Psoas muscle (tissue), 8 donors: Measurements from ENCODE around the gene RAB8A. TPM values are rescaled to one million over a fixed set of nuclear protein-coding genes. Genes with fewer than 3 reads are reported as not detected.
A peak's percentile ranks its signal among the peaks of the same experiment; 100 is the strongest.

Source experiments
- ATAC-seq, 4 donors: fragments of 200-7000 bp; cut with Tn5 transposase; one replicate each; pipeline ENCODE4 v1.9.1; 2020; ENCODE audit warnings: moderate library complexity in 3 of 4, mild to moderate bottlenecking in 2 of 4
- DNase-seq, 2 donors: peaks; one replicate each; pipeline ENCODE4 v3.0.0-alpha.2; 2020
- H3K27ac ChIP-seq: fragments of 200-600 bp; one replicate; pipeline ENCODE4 v1.8.0; 2022
- H3K27me3 ChIP-seq, 3 donors: fragments of 200-600 bp in 1 of 3; one replicate each; pipeline versions ENCODE4 v1.6.1 to v1.8.0; 2013 to 2022; ENCODE audit warnings: low read length in 2 of 3, mild to moderate bottlenecking in 2 of 3, moderate library complexity in 1 of 3; ENCODE audit not compliant: insufficient read depth in 3 of 3
- H3K36me3 ChIP-seq, 2 donors: fragments of 200-600 bp in 1 of 2; one replicate each; pipeline versions ENCODE4 v1.6.1 to v1.8.0; 2013 to 2022; ENCODE audit warnings: low read depth in 1 of 2, mild to moderate bottlenecking in 1 of 2, moderate library complexity in 1 of 2; ENCODE audit not compliant: insufficient read depth in 1 of 2
- H3K4me1 ChIP-seq: fragments of 200-600 bp; one replicate; pipeline ENCODE4 v1.8.0; 2022
- H3K4me3 ChIP-seq: fragments of 200-600 bp; one replicate; pipeline ENCODE4 v1.8.0; 2022; ENCODE audit warnings: mild to moderate bottlenecking
- H3K9me3 ChIP-seq: fragments of 200-600 bp; one replicate; pipeline ENCODE4 v1.8.0; 2022
- WGBS, 3 donors: extraction: QIAGEN DNeasy Blood & Tissue Kit; methylation state at CpG; one replicate each; pipeline versions ENCODE4 v1.1.6 to v1.1.7; 2013; 5-methylcytosine and 5-hydroxymethylcytosine counted together
- intact Hi-C, 2 donors: fragments of 100-400 bp; cut with DNase I; formaldehyde crosslinking; loops; one replicate each; pipeline versions ENCODE4 v1.11.0 to v1.14.2; 2022
- polyA plus RNA-seq, 3 donors: library from polyadenylated mRNA; stranded (reverse); fragments of 200-250 nt; gene quantifications; one replicate each; pipeline ENCODE4 v1.2.3, GENCODE V29; 2013
- total RNA-seq, 4 donors: library from RNA; stranded (reverse); fragmentation: NEBNext Ultra II Directional in 2 of 4; extraction: Animal tissue kit (Norgen Biotek cat#: 25700) in 2 of 4; gene quantifications; one replicate each; pipeline versions ENCODE4 v1.2.1 to v1.2.4, GENCODE V29; 2021 to 2023
- TF ChIP-seq, protein P1 (sequence below): fragments of 200-600 bp; IDR thresholded peaks from one replicate; pipeline ENCODE4 v1.8.0; 2022; ENCODE audit warnings: antibody characterized with exemption
- donor health status: healthy with polysubstance abuse.
- donor health status: DM: no; HTN: no; CAD: no; lungs with moderate emphysema.
- donor health status: Bipolar disorder and iron deficiency.
- donor health status: healthy.
- donor health status: DM: yes; HTN: yes; CAD: no.
- donor health status: DM: no; HTN: no; CAD: no.
- donor health status: DM: no; HTN: no; CAD: no.
- donor health status: DM: yes; HTN: yes; CAD: no.

RAB8A gene
- total and polyA plus RNA-seq, 7 donors, result 7.1 to 13.0 (median 8.4) TPM

GRCh38 chr19:16143399-16144215 is 31.9 kb downstream of the RAB8A start, which contains the start of gene HSH2D:
Gene HSH2D, plus strand, starts transcription at chr19:16143685. Its CDS starts 5,066 bp downstream, at chr19:16148751.
- no peak within 1 kb of the TSS for H3K4me3 ChIP-seq
- WGBS, 3 donors, result 43 to 47% (median 46%) methylated on average over 13 of the region's 13 CpGs
- H3K9me3 ChIP-seq, result no peaks in the 10 kb centered on the region
- peaks cover 0 to 4% (median 0%) of the 10 kb centered on the region in 3 donors for H3K27me3 ChIP-seq
- TF ChIP-seq, protein P1, sequence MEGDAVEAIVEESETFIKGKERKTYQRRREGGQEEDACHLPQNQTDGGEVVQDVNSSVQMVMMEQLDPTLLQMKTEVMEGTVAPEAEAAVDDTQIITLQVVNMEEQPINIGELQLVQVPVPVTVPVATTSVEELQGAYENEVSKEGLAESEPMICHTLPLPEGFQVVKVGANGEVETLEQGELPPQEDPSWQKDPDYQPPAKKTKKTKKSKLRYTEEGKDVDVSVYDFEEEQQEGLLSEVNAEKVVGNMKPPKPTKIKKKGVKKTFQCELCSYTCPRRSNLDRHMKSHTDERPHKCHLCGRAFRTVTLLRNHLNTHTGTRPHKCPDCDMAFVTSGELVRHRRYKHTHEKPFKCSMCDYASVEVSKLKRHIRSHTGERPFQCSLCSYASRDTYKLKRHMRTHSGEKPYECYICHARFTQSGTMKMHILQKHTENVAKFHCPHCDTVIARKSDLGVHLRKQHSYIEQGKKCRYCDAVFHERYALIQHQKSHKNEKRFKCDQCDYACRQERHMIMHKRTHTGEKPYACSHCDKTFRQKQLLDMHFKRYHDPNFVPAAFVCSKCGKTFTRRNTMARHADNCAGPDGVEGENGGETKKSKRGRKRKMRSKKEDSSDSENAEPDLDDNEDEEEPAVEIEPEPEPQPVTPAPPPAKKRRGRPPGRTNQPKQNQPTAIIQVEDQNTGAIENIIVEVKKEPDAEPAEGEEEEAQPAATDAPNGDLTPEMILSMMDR, result no peak
- no peak within 1 kb of the TSS for H3K27ac ChIP-seq
- H3K4me1 ChIP-seq, result no peaks in the 10 kb centered on the region
- DNase-seq (peak; percentile 30 to 66), ATAC-seq (no peak)
- H3K36me3 ChIP-seq, result no peaks in the 10 kb centered on the region
- intact Hi-C loops, result no loop called here

- H3K36me3 ChIP-seq, result no peaks in the 10 kb centered on the region
- H3K9me3 ChIP-seq, result no peaks in the 10 kb centered on the region
- DNase-seq (no peak), ATAC-seq (no peak)
- TF ChIP-seq, protein P1, result no peak
- no peaks in the 10 kb centered on the region for H3K4me1 ChIP-seq
- H3K4me3 ChIP-seq, result no peak overlapping the region
- H3K27ac ChIP-seq, result no peak overlapping the region
- intact Hi-C loops, result no loop called here
- peaks cover 0 to 4% (median 0%) of the 10 kb centered on the region in 3 donors for H3K27me3 ChIP-seq
- WGBS, 3 donors, result 56 to 79% (median 63%) methylated on average over 1 of the region's 1 CpG
Observed at GRCh38 chr19:16144216-16144581, 32.5 kb downstream of the RAB8A start.

DNA sequence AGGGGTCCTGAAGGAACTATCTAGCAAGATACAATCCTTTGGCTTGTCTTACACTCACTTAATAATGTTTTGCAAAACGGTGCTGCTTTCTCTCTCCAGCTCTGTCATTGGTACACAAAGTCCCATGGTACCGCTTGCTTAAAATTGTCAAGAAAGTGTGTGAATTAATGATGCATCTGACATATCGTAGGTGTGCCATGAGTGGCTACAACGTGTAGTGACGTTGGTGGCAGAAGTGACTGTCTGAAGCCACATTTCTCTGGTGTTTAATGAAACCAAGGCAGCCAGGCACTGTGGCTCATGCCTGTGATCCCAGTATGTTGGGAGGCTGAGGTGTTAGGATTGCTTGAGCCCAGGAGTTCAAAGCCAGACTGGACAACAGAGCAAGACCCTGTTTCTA is 34.4 kb downstream of the RAB8A start:
- Histone ChIP-seq H3K27me3 (peaks cover 0 to 4% (median 0%) of the 10 kb centered on the region in 3 donors), H3K4me1 (no peaks in the 10 kb centered on the region), H3K4me3 (no peak overlapping the region), H3K36me3 (no peaks in the 10 kb centered on the region), H3K9me3 (no peaks in the 10 kb centered on the region), H3K27ac (no peak overlapping the region)
- intact Hi-C loops, result no loop called here
- 68 to 81% (median 73%) methylated on average over 5 of the region's 5 CpGs for WGBS, 3 donors
- ATAC-seq (no peak), DNase-seq (no peak)
- TF ChIP-seq, protein P1, result no peak

- H3K36me3 ChIP-seq, result no peaks in the 10 kb centered on the region
- H3K4me1 ChIP-seq, result no peaks in the 10 kb centered on the region
- DNase-seq (no peak), ATAC-seq (no peak)
- TF ChIP-seq, protein P1, result no peak
- no peak overlapping the region for H3K4me3 ChIP-seq
- H3K27ac ChIP-seq, result no peak overlapping the region
- intact Hi-C loops, result no loop called here
- H3K27me3 ChIP-seq, result peaks cover 0 to 4% (median 0%) of the 10 kb centered on the region in 3 donors
- H3K9me3 ChIP-seq, result no peaks in the 10 kb centered on the region
- WGBS, 3 donors, result 48 to 57% (median 51%) methylated on average over 7 to 8 of the region's 8 CpGs
Observed at GRCh38 chr19:16148443-16149229, 36.9 kb downstream of the RAB8A start.
